Measurements from ENCODE around the gene PALM. TPM values are rescaled to one million over a fixed set of nuclear protein-coding genes. Genes with fewer than 3 reads are reported as not detected.

Gene PALM
- total RNA-seq, 1 donor from 2014 or later: 60.0 TPM

GRCh38 chr19:782185-782877 is 73.6 kb downstream of the PALM start:
- Histone ChIP-seq H3K4me3 (ENCODE audit: insufficient read depth, low read depth, low read length) (peak overlapping the region; percentile 31), H2AFZ (ENCODE audit: low read depth, low read length) (peak overlapping the region; percentile 83)

GRCh38 chr19:782878-783668 is 74.3 kb downstream of the PALM start:
- Mint-ChIP-seq H3K4me1 (ENCODE audit: low read depth, unreplicated experiment) (peaks cover 6% of the 10 kb centered on the region), H3K9me3 (ENCODE audit: unreplicated experiment) (no peaks in the 10 kb centered on the region), H3K27me3 (ENCODE audit: low read depth, unreplicated experiment) (no peaks in the 10 kb centered on the region), H3K4me3 (ENCODE audit: unreplicated experiment) (peak overlapping the region; percentile 78), H3K27ac (ENCODE audit: unreplicated experiment) (peak overlapping the region; percentile 93), H3K36me3 (ENCODE audit: low read depth, unreplicated experiment) (no peaks in the 10 kb centered on the region)
- Histone ChIP-seq H3K4me1 (ENCODE audit: insufficient read depth, low read length) (peaks cover 14% of the 10 kb centered on the region), H3K4me3 (ENCODE audit: insufficient read depth, low read depth, low read length) (peak overlapping the region; percentile 31), H3K27me3 (ENCODE audit: insufficient read depth, low read length) (no peaks in the 10 kb centered on the region), H3K79me2 (ENCODE audit: insufficient read depth, low read length) (no peaks in the 10 kb centered on the region), H2AFZ (ENCODE audit: low read depth, low read length) (peak overlapping the region; percentile 49), H3K9me3 (ENCODE audit: insufficient read depth, low read depth, low read length) (no peaks in the 10 kb centered on the region), H3K9ac (ENCODE audit: low read length) (peak overlapping the region; percentile 52), H3K27ac (ENCODE audit: low read depth, low read length) (no peak overlapping the region), H3K36me3 (ENCODE audit: insufficient read depth, low read length) (no peaks in the 10 kb centered on the region), H4K20me1 (ENCODE audit: insufficient read depth, low read length) (no peaks in the 10 kb centered on the region), H3K4me2 (ENCODE audit: low read length) (peak overlapping the region; percentile 84)
- FAIRE-seq (no peak), DNase-seq (ENCODE audit: low read depth) (no peak)
- TF ChIP-seq EZH2 (IDR thresholded peaks at IDR 0.05; ENCODE audit: insufficient read depth, low read length) (no peak), CTCF (IDR thresholded peaks at IDR 0.05; ENCODE audit: insufficient read depth, low read depth, low read length) (no peak)

More at GRCh38 chr19:782185-782877, 73.6 kb downstream of the PALM start:
- FAIRE-seq: peak; percentile 13
- H3K27ac ChIP-seq (ENCODE audit: low read depth, low read length): no peak overlapping the region
- DNase-seq (ENCODE audit: low read depth): peak; percentile 66
- Mint-ChIP-seq H3K36me3 (ENCODE audit: low read depth, unreplicated experiment) (no peaks in the 10 kb centered on the region), H3K4me3 (ENCODE audit: unreplicated experiment) (peak overlapping the region; percentile 78), H3K27ac (ENCODE audit: unreplicated experiment) (peak overlapping the region; percentile 93), H3K4me1 (ENCODE audit: low read depth, unreplicated experiment) (peaks cover 6% of the 10 kb centered on the region), H3K27me3 (ENCODE audit: low read depth, unreplicated experiment) (no peaks in the 10 kb centered on the region), H3K9me3 (ENCODE audit: unreplicated experiment) (no peaks in the 10 kb centered on the region)
- H3K4me2 ChIP-seq (ENCODE audit: low read length): peak overlapping the region; percentile 84
- no peaks in the 10 kb centered on the region for H3K9me3 ChIP-seq (ENCODE audit: insufficient read depth, low read depth, low read length)
- TF ChIP-seq CTCF (IDR thresholded peaks at IDR 0.05; ENCODE audit: insufficient read depth, low read depth, low read length): no peak
- H3K27me3 ChIP-seq (ENCODE audit: insufficient read depth, low read length): no peaks in the 10 kb centered on the region
- H3K4me1 ChIP-seq (ENCODE audit: insufficient read depth, low read length): peaks cover 14% of the 10 kb centered on the region
- H4K20me1 ChIP-seq (ENCODE audit: insufficient read depth, low read length): no peaks in the 10 kb centered on the region
- peak overlapping the region; percentile 52 for H3K9ac ChIP-seq (ENCODE audit: low read length)
- no peaks in the 10 kb centered on the region for H3K36me3 ChIP-seq (ENCODE audit: insufficient read depth, low read length)
- no peaks in the 10 kb centered on the region for H3K79me2 ChIP-seq (ENCODE audit: insufficient read depth, low read length)
